Superior temporal gyrus (tissue), 1 donor: ENCODE measurements around the gene TRIM66.

Experiments
- DNase-seq: peaks from one replicate; pipeline ENCODE4 v3.0.0-alpha.2; 2016; ENCODE audit errors: extremely low spot score

Gene TRIM66

DNA sequence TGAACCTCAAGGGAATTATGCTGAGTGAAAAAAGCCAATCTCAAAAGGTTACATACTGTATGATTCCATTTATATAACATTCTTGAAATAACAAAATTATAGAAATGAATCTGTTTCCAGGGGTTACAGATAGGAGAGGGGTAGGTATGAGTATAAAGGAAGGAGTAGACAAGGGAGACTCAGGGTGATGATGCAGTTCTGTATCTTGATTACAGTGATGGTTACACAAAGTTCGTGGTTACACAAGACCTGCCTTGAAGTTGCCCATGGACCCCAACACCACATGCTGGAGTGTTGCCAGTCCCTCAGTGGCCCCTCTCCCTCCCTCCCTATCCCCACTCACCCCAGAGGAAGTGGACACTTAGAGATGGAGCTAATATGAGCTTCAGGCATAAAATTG lies 108.7 kb downstream of the TRIM66 start:
- DNase-seq, result no peak

DNA sequence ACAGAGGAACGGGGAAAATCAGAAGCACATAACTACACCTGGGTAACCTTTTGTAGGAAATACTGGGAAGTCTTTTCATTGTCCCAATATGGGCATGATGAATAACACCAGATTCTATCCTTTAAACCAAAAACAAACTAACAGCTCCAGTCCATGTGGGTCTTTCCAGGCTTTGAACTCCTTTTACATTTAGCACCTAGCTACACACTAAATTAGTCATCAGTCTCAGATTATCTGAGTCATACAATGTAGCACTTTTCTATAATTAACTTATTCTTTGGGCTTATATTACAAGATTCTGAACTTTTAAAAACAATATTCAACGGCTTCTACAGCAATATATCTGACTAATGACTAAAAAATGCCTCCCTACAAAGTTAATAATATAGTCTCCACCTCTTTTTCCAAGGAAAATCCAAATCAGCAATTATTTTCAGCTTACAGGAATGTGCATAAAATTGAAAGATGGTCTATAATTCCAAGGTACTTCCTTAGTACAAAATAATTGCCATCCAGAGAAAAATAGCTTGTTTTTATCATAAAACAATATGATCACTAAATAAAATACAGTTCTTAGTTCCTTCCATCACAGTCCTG lies 114.8 kb downstream of the TRIM66 start:
- DNase-seq, result no peak

DNA sequence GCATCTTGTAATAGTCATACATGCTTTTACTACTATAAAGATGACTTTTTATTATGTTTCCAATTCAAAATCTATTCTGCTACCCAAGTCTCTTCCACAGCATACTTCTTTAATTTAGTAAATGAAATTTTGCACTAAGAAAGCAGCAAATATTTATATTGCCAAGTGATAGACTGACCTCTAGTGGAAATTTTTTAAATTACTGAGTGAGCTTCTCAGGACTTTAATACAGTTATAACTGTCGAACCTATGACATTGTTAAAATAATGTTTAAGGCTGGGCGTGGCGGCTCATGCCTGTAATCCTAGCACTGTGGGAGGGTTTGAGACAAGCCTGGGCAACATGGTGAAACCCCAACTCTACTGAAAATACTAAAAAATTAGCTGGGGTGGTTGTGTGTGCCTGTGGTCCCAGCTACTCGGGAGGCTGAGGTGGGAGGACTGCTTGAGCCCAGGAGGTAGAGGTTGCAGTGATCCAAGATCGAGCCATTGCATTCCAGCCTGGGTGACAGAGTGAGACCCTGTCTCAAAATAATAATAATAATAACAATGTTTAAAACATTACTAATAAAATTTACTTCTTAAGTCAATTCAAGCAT lies 115.8 kb downstream of the TRIM66 start:
- DNase-seq, result peak; percentile 92

DNA sequence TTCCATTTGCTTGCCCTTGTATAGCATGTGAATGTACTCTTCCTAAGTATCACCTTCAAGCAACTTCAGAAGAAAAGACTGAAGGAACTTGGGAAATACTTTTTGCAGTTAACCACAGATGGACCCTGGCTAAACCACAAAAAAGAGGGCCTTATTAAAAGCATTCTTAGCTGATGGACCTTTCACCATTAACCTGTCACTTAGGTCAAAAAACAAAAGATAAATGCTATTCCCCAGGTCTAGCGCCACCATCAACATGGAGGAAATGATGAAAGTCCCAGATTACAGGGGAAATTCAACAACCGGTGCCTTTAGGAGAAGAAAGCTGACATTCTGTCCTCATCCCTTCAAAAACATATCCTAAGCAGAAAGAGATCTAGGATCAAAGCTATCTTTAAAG lies 117.9 kb downstream of the TRIM66 start:
- no peak for DNase-seq
